ENCODE results near the gene HASPIN. TPM values are rescaled to one million over a fixed set of nuclear protein-coding genes. Genes with fewer than 3 reads are reported as not detected.

HASPIN gene
- total RNA-seq, 1 donor from 2014 or later: 0.33 TPM

- TF ChIP-seq, protein P1, sequence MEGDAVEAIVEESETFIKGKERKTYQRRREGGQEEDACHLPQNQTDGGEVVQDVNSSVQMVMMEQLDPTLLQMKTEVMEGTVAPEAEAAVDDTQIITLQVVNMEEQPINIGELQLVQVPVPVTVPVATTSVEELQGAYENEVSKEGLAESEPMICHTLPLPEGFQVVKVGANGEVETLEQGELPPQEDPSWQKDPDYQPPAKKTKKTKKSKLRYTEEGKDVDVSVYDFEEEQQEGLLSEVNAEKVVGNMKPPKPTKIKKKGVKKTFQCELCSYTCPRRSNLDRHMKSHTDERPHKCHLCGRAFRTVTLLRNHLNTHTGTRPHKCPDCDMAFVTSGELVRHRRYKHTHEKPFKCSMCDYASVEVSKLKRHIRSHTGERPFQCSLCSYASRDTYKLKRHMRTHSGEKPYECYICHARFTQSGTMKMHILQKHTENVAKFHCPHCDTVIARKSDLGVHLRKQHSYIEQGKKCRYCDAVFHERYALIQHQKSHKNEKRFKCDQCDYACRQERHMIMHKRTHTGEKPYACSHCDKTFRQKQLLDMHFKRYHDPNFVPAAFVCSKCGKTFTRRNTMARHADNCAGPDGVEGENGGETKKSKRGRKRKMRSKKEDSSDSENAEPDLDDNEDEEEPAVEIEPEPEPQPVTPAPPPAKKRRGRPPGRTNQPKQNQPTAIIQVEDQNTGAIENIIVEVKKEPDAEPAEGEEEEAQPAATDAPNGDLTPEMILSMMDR (IDR thresholded peaks at IDR 0.05; ENCODE audit: borderline replicate concordance): no peak
- Histone ChIP-seq H3K9me3 (replicated peaks) (peaks cover 7% of the 10 kb centered on the region), H3K4me3 (no peak overlapping the region), H3K36me3 (no peaks in the 10 kb centered on the region), H3K27me3 (ENCODE audit: low read depth) (peaks cover 12% of the 10 kb centered on the region), H3K4me1 (no peaks in the 10 kb centered on the region), H3K27ac (replicated peaks) (no peak overlapping the region)
- no peak for DNase-seq
- intact Hi-C loops (cut with micrococcal nuclease): no loop called here
Measured at GRCh38 chr17:3768769-3769168, 45.1 kb downstream of the HASPIN start.

DNA sequence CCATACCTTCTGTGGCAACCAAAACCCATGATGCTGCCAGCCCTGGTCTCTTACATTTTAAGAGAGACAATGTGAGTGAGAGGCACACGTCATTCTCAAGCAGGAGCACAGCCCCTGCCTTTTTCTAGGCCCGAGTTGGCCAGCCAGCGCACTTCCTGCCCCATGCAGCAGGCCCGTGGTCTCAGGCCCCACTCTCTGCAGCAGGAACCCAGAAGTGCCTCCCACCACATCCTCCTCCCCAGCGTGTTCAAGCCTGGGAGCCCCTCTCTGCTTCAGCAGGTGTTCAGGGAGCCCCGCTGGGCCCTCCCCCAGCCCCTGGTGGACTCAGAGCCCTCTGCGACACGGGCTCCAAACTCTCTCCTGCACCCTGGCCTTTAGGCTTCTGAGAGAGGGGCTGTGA is 46.8 kb downstream of the HASPIN start:
- H3K4me1 ChIP-seq: no peaks in the 10 kb centered on the region
- H3K27me3 ChIP-seq (ENCODE audit: low read depth): peaks cover 5% of the 10 kb centered on the region
- H3K4me3 ChIP-seq: no peak overlapping the region
- H3K9me3 ChIP-seq (replicated peaks): peaks cover 7% of the 10 kb centered on the region
- intact Hi-C loops (cut with micrococcal nuclease): no loop called here
- no peak overlapping the region for H3K27ac ChIP-seq (replicated peaks)
- TF ChIP-seq, protein P1 (IDR thresholded peaks at IDR 0.05; ENCODE audit: borderline replicate concordance): no peak
- no peaks in the 10 kb centered on the region for H3K36me3 ChIP-seq
- no peak for DNase-seq

DNA sequence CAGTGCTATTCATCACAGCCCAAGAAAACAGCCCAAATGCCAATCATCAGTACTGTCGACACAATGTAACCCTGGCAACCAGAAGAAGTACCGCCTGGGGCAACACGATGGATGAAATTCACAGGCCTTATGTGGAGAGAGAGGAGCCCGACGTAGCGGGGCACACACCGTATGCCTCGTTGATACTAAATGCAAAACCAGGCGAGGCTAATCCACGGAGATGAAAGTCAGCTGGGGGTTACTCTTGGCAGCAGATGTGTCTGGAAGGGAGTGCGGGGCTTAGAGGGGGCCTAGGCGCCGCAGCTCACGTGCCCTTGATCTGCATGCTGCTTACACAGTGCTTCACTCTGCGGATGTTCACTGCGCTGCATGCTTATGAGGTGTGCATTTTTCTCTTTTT is 47.4 kb downstream of the HASPIN start:
- intact Hi-C loops (cut with micrococcal nuclease): no loop called here
- TF ChIP-seq, protein P1 (IDR thresholded peaks at IDR 0.05; ENCODE audit: borderline replicate concordance): no peak
- peaks cover 7% of the 10 kb centered on the region for H3K9me3 ChIP-seq (replicated peaks)
- no peak for DNase-seq
- no peaks in the 10 kb centered on the region for H3K36me3 ChIP-seq
- H3K4me1 ChIP-seq: no peaks in the 10 kb centered on the region
- H3K4me3 ChIP-seq: no peak overlapping the region
- peaks cover 5% of the 10 kb centered on the region for H3K27me3 ChIP-seq (ENCODE audit: low read depth)
- no peak overlapping the region for H3K27ac ChIP-seq (replicated peaks)

DNA sequence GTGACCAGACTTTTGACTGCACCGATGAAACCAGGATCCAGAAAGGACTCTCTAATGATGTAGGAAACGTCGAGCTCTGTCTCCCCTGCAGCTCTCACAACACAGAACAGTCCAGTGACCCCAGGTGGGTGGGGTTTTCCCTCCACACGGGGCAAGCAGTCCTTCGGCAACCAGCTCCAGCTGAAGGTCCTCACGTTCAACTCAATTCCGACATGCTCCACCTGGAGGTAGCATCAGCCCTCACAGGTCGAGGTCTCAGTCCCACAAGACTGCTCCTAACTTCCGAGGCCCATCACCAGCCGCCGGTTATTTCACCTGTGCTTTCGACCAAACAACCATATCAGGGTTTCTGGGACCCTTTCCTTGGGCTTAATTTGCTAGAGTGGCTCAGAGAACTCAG is 49.1 kb downstream of the HASPIN start:
- Histone ChIP-seq H3K27ac (replicated peaks) (no peak overlapping the region), H3K4me1 (no peaks in the 10 kb centered on the region), H3K4me3 (no peak overlapping the region), H3K27me3 (ENCODE audit: low read depth) (peaks cover 5% of the 10 kb centered on the region), H3K36me3 (no peaks in the 10 kb centered on the region), H3K9me3 (replicated peaks) (peaks cover 1% of the 10 kb centered on the region)
- TF ChIP-seq, protein P1 (IDR thresholded peaks at IDR 0.05; ENCODE audit: borderline replicate concordance): no peak
- intact Hi-C loops (cut with micrococcal nuclease): no loop called here
- DNase-seq: no peak

DNA sequence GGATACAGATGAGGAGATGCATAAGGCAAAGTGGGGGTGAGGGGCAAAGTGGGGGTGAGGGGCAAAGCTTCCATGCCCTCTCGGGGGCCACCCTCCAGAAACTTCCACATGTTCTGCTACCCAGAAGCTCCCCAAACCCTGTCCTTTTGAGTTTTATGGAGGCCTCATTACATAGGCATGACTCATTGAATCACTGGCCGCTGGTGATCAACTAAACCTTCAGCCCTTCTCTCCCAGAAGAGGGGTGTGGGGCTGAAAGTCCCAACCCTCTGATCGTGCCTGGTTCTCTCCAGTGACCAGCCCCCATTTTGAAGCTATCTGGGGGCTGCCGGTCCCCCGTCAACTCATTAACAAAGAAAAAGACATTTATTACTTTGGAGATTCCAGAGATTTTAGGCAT is 49.8 kb downstream of the HASPIN start:
- H3K9me3 ChIP-seq (replicated peaks): no peaks in the 10 kb centered on the region
- DNase-seq: no peak
- TF ChIP-seq, protein P1 (IDR thresholded peaks at IDR 0.05; ENCODE audit: borderline replicate concordance): no peak
- H3K4me1 ChIP-seq: no peaks in the 10 kb centered on the region
- no peaks in the 10 kb centered on the region for H3K36me3 ChIP-seq
- intact Hi-C loops (cut with micrococcal nuclease): no loop called here
- H3K4me3 ChIP-seq: no peak overlapping the region
- no peak overlapping the region for H3K27ac ChIP-seq (replicated peaks)
- peaks cover 5% of the 10 kb centered on the region for H3K27me3 ChIP-seq (ENCODE audit: low read depth)

DNA sequence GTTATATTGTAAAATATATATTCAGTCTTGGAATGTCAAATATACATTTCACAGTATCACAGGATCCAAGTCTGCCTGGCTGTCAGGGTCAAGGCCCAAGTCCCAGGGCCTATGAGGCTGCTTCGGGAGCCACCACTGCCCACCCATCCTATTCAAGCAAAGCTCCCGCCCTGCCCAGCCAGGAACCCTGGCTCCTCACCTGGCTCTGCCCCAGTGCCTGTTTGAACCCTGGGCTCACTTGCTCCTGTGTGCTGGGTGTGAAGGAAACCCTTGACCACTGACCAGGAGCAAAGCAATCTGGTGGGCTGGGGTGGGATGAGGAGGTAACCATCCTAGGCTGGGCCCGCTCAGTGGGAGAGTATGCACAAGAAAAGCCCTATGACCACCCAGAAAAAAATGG is 50.3 kb downstream of the HASPIN start:
- no peak for DNase-seq
- H3K27ac ChIP-seq (replicated peaks): no peak overlapping the region
- intact Hi-C loops (cut with micrococcal nuclease): no loop called here

More for the DNA sequence above, 50.3 kb downstream of the HASPIN start:
- Histone ChIP-seq H3K27me3 (ENCODE audit: low read depth) (peaks cover 2% of the 10 kb centered on the region), H3K36me3 (no peaks in the 10 kb centered on the region), H3K4me3 (no peak overlapping the region), H3K4me1 (no peaks in the 10 kb centered on the region), H3K9me3 (replicated peaks) (no peaks in the 10 kb centered on the region)
- TF ChIP-seq, protein P1 (IDR thresholded peaks at IDR 0.05; ENCODE audit: borderline replicate concordance): no peak
